HuH-7.5 (cell line): ENCODE data around the gene HLA-DPA1.

Source experiments
- DNase-seq: peaks from one replicate; pipeline ENCODE4 v3.0.0; 2011; ENCODE audit warnings: low spot score

The HLA-DPA1 gene

DNA sequence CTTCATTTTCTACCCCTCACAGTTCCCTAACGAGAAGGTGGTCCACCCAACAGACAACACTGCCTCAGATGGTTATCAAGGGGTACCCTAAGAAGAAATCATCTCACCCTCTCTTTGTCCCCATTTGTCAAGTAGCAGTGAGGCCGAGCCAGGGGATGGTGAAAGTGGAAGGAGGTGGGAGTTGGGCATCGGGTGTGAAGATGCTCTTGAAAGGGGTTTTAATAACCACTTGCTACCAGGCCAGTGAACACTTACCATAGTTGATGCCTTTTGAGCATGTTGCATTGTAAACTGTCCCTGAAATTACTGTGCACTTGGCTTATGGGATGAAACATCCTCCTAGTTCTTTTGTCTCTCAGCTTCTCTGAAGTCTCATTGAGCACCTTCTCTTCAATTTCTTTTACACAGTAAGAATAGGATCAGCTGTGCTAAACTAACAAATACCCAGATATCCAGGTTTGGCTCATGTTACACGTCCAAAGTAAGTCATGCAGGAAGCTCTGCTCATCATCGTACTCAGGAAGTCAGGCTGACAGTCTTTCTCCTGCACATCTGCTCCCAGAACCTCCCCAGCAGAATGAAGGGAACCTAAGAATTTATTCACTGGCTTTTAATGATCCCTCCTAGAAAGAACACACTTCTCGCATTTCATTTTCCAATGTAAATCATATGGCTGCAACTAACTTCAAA, 15.6 kb upstream of the HLA-DPA1 start:
- no peak for DNase-seq

DNA sequence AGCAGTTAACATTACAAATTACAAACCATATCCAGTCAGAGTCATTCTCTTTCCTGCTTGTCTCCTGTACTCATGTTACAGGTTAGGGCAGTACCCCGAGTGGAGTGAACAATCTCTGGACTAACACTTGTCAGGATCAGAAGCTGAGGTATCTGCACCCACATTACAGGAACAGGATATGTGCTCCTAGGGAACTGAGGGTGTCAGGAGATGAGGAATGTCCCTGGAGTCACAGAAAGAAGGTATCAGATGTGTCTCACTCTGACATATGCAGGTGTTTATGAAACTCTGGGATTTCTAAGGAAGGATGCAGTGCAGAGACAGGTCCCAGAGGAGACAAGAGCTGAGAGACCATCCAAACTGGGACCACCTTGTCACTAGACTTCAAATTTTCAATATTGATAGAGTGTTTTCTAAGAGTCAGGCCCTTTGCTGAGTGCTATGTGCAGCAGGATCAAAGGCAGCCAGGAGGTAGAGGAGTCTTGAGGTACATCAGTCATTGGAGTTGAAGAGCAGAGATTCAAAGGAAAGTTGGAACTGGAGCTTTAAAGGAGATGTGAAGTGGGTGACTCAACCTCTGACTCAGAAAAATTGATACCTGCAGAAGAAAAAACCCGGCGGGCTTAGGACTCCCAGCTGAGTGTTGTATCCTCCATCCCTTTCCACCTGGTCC, 14.9 kb upstream of the HLA-DPA1 start:
- DNase-seq: no peak

DNA sequence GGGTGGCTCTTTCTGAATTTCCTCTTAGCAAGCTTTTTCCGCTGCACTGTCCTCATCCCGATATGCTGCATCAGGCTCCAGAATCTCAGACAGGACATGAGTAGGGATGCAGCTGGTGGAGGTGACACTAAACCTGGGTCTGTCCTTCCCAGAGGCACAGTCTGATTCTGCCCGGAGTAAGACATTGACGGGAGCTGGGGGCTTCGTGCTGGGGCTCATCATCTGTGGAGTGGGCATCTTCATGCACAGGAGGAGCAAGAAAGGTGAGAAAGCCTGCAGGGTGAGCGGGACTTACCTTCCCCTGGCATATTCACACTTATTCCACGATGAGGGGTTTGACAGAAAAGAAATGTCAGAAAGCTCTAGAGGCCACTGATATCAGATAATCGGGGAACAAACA, 12.2 kb upstream of the HLA-DPA1 start:
- DNase-seq: no peak

DNA sequence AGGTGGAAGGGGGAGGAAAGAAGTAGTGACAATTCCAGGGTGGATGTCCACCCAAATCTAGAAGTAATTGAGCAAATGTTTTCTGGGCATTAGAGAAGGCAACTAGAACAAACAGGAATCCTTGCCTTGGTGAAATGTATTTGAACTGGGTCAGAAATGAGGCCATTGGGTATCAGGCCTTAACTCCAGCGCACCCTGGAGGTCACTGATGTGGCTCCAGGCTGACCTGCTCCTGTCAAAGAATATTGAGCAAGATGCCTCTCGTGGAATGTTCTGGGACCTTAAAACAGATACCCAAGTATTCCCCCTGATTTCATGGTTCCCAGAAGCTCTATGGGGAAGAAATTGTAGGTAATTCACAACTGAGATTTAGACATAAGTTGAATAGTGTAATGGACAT, 9.3 kb upstream of the HLA-DPA1 start:
- peak; percentile 14 for DNase-seq

DNA sequence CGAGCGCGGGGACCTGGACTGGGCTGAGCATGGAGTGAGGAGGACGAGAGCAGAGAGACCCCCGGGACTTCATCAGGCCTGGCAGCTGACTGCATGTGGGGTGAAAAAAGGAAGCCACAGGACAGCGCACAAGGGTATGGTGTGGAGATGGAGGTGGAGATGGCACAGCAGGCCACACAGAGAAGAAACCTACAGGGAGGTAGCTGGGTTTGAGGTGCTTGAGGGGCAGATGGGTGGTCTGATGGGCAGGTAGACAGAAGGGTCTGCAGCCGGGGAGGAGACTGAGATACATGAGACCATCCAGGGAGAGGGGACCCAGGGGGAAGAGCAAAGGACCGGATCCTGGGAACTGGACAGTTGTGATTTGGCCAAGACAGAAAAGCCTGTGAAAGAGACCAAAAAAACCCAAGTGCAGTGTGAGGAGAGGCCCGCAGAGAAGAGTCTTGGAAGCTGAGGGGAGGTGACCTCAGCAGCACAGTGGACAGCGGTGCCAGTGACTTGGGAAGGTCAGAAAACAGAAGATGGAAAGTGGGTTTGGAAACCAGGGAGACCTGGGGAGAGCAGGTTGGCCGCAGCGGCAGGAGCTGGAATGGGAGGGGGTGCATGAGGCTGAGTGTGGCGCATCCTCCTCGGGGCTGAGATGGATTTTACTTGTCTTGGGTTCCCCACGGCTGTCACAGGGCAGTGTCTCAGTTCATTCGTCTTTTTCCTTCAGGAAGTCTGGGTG, 7.8 kb upstream of the HLA-DPA1 start:
- DNase-seq: no peak

DNA sequence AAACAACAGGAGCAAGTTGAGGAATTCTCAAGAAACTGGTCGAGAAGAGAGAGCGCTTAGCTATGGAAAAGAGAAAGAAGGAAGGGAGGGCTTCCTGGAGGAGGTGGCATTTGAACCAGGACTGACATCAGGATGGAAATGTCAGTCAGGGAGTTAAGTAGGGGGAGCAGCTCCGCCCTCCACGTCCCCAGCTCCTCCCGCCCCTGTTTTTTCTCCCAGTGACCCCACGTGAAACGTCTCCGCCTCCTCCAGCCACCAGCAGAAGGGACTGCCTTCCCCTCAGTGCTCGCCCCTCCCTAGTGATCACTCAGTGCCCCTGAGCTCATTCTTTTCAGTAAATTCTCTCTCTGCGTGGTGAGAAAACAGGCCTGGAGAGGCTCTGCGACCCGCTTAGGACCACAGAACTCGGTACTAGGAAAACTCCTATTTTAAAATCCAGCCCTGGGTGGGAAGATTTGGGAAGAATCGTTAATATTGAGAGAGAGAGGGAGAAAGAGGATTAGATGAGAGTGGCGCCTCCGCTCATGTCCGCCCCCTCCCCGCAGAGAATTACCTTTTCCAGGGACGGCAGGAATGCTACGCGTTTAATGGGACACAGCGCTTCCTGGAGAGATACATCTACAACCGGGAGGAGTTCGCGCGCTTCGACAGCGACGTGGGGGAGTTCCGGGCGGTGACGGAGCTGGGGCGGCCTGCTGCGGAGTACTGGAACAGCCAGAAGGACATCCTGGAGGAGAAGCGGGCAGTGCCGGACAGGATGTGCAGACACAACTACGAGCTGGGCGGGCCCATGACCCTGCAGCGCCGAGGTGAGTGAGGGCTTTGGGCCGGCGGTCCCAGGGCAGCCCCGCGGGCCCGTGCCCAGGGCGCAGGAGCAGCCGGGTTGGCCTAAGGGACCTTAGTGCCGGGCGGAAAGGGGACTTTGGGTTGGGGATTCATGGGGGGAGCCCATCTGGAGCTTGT, 7.0 kb upstream of the HLA-DPA1 start:
- no peak for DNase-seq

DNA sequence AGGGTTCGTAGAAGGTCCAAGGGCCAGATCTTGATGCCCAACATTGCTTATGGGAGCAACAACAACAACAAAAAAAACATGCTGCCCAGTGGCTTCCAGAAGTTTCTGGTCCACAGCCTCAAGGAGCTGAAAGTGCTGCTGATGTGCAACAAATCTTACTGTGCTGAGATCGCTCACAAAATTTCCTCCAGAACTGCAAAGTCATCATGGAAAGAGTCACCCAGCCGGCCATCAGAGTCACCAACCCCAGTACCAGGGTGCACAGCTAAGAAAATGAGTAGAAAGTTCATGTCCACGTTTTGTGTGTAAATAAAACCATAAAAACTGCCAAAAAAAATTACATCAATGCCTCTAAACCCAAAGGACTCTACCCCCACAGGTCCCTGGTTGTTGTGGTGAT, 6.1 kb upstream of the HLA-DPA1 start:
- no peak for DNase-seq

DNA sequence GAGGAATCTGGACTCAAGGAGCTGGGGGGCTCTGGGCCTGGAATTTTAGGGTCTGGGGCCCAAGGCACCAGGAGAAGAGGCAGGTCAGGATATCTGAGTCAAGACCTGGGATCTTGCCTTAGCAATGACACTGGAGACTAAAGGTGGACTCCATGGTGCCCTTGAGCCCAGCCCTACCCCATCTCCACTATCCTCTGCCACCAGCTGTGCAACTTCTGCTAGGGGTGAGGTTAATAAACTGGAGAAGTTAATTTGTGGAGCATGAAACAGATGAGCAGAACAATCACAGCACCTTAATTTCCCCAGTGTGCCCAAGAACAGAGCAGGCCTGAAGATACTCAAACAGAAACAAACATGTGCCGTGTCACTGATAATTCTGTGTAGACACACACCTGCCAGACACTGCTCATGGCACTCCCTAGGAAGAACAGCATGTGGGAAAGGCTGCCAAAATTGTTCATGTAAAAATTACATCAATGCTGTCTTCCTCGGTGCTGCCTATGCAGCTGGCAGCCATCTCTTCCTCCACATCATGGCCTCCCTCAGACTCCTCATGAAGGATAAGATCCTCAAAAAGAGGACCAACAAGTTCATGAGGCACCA, 5.6 kb upstream of the HLA-DPA1 start:
- no peak for DNase-seq

DNA sequence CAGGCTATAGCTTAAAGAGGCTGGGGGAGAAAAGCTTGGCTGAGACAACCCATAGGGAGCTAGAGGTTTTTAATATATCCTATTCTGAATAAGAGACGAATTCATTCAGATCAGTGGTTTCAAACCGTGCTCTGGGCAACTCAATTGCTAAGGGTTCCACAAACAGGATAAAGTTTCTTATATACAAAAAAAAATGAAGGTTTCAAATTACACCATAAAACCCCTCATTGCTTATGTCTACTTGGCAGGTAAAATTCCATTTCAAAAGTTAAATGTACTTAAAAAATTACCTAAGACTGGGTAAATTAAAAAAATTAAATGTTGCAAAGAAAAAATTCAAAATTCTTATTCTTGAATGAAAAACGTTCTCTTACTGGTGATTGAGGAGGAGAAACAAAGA, 5.0 kb upstream of the HLA-DPA1 start:
- DNase-seq: no peak

DNA sequence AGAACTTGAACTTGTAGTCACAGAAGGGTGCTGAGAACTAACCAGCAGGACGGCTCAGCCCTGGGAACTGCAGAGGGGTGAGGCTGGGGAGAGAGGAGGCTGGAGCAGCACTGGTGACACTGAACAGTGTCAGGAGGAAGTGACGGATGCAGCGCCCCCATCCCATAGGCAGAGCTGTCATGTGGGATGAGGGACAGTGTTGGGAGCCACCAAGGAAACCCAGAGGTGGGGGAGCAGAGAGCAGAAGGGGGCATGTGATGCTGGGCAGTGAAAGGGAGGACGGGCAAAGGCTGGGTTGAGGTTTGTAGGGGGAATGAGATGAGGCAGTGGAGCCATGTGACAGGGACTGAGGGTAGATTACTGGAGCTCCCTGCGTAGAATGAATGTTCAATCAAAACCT, 4.5 kb upstream of the HLA-DPA1 start:
- DNase-seq: no peak

DNA sequence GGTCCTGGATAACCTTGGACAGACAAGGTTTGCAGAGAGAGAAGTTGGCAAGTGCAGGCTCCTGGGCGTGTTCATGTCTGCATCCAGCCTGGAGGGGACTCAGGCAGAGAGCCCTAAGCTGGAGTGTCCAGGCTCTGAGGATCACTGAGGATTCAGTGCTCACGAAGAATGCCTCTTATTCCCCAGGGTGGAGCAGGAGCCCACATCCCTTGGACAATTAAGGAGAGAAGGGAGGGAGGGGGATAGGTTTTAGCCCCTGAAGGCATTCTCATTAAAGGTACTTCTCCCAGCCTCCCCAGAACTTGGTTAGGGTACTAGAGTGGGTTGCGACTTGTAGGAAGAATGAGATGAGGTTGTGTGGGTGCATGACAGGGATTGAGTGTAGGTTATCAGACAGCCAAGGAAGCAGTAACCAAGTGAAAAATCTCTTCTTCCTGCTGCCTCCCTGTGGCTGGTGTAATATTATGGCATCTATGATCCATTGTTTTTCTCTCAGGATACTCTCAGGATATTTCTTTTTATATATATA, 3.0 kb upstream of the HLA-DPA1 start:
- no peak for DNase-seq

DNA sequence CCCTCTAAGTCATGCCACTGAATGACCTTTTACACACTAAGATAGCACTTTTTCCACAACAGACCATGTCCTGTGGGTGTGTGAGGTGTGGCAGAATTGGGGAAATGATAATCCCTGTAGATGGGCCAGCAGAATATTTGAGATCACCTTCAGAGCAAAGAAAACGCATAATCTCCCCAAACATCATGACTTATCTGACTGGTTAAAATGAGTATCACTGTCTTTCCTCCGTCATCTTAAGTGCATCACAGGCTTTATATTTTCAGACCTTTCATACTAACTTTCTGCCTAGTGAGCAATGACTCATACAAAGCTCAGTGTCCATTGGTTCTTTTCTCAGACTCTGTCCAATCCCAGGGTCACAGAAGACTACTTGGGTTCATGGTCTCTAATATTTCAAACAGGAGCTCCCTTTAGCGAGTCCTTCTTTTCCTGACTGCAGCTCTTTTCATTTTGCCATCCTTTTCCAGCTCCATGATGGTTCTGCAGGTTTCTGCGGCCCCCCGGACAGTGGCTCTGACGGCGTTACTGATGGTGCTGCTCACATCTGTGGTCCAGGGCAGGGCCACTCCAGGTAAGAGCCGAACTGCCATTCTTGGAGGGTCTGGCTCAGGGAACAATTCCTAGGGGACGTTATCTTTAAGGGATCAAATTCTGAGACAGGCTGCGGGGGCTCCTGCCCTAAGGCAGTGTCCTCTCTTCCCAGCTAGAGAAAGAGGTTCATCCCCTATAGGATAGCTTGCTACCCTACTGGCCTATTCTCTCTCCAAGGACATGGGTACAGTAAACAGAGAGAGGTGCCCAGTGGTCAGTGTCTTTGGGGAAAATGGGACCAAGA, 2.3 kb upstream of the HLA-DPA1 start, which contains the start of gene HLA-DPB1:
TSS of gene HLA-DPB1 (plus strand) at position 423 of the 838 bp plus-strand sequence. CDS start at position 475, 52 bp downstream.
- DNase-seq: peak; percentile 28

DNA sequence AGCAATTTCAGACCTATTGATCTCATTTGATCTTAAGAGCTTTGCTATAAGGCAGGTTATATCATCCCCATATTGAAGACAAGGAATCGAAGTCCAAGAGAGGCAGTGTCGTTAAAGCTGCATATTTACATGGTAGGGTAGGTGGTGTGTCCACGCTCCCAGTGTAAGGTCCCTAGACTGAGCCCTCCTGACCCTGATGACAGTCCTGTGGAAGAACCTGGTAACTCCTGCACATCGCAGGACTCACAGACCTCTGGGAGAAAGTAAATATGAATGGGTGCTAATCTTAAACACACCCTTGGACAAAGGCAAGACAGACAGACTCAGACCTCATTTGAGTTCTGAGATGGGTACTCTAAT, 1.7 kb upstream of the HLA-DPA1 start:
- DNase-seq: no peak

DNA sequence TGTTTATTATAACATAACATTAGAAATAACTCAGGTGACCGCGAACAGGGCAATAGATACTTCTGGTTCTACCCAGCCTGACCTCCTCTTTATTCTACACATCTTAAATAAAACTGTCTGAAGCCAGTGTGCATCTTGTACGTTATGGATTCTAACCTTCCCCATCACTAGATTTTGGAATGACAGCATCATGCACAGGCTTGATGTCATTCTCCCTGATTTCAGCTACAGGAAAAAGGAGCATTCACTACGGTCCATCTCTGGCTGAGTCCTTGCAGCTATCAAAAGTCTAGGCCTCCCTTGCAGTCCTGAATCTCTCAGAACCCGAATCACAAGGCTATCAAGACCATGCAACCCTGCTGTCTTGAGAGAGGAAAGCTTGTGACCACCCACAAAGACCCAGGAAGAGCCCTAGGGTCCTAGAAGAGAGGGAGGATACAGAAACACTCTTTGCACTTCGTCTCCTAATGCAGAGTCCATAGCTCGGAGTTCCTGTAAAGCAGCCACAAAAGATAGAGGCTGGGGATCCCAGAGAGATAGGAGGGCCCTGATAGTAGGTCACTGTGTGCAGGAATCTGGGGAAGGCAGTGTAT, 845 bp downstream of the HLA-DPA1 start:
- DNase-seq: no peak

DNA sequence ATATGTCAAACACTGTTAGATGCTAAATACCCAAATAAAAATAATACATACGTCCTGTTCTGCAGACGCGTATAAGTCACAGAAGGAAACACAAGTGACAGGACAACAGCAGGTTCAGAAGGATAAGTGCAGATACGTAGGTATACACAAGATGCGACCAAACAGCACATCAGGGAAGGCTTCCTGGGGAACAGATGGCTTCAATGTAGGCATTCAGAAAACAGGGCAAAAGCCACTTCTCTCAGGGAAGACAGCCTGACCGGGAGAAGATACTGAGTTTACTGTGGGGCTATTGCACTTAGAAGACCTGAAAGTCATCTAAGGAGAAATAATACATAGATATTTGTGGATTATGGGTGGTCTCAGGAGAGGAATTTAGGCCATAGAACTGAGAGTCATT, 1.9 kb downstream of the HLA-DPA1 start:
- DNase-seq: no peak

DNA sequence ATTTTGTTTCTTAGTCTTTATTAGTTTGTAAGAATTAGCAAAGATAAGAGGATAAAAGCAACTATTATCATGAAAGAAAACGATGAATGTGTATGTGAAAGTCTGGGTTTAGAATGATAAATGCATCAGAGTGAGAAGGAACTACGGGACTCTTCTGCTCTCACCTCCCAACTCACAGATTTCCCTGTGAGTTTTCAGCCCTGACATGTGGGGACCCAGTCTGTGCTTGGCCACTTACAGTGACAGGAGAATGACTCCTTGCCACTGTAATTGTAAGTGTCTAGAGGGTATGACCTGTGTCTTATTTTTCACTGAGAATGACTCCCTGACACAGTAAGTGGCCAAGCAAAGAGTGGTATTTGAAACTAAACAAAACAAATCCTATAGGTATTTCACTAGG, 2.5 kb downstream of the HLA-DPA1 start:
- DNase-seq: no peak

DNA sequence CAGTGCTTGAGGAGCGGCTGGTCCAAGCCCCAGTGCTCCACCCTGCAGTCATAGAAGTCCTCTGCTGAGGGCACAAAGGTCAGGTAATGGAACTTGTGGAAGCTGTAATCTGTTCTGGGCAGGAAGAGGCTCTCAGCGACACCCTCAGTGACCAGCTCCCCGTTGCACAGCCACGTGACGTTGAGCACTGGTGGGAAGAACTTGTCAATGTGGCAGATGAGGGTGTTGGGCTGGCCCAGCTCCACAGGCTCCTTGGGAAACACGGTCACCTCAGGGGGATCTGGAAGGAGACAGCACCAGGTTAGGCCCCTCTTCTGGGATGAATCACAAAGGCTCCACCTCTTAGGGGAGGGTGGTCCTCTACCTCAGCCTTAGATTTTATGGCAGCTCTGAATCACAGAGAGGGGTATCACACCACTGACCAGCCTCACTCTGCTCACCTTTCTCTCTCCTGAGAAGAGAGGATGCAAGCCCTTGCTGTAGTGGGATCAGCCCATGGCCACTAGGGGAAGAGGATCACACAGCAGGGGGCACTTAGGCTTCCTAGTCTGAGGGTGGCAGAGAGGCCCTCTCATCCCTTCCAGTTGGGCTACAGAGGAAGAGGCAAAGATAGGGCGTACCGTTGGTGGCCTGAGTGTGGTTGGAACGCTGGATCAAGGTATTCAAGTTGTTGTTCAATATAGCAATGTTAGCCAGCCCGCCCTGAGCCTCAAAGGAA, 4.3 kb downstream of the HLA-DPA1 start:
- no peak for DNase-seq

DNA sequence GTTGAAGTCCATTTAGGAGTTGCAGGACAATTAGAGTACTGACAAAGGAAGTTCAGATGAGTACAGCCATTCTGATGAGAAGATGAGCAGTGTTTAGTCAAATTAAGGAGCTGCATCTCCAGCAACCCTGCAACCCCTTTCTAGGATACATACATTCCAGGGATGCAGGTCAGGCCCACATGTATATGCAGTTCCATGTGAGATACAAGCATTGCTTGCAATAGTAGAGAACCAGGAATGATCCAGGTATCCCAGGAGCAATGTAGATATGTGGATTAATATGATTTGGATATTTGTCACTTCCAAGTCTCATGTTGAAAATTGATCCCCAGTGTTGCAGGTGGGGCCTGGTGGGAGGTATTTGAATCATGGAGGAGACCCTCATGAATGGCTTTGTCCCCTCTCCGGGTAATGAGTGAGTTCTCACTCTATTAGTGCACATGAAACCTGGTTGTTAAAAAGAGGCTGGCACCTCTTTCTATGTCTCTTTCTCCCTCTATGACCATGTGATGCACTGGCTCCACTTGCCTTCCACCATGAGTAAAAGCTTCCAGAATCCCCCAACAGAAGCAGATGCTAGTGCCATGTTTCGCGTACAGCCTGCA, 6.4 kb downstream of the HLA-DPA1 start:
- no peak for DNase-seq

DNA sequence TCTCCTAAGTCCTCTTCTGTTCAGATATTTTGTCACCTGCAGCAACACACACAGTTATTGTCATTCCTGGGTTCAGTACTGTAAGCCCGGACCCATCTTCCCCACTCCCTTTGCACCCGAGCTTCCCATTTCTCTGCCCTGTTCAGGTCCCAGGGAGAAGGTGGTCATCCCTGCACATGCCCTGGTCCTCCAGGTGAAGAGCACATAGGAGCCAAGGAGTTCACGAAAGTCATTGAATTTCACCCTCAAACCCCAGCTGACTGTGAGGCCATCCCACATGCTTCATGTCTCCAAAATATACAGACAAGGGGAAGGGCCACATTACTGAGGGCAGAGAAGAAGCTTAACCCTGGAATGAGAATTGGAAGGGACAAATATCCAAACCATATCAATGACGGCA, 8.1 kb downstream of the HLA-DPA1 start:
- DNase-seq: no peak
